Upper lobe of left lung (tissue), 6 donors: ENCODE data around the gene SNED1. TPM values are rescaled to one million over a fixed set of nuclear protein-coding genes. Genes with fewer than 3 reads are reported as not detected.

Experiments used
- ATAC-seq, 2 donors: fragments of 200-7000 bp; cut with Tn5 transposase; one replicate each; pipeline ENCODE4 v1.9.1; 2022; ENCODE audit warnings: mild to moderate bottlenecking in 2 of 2, moderate library complexity in 2 of 2; ENCODE audit not compliant: low FRiP score in 2 of 2
- DNase-seq, 2 donors: peaks; one replicate each; pipeline ENCODE4 v3.0.0-alpha.2; 2019 to 2020
- H3K27ac ChIP-seq, 4 donors: fragments of 200-600 bp; sonication (generic); one replicate each; pipeline ENCODE4 v1.5.1; 2016 to 2019
- H3K27me3 ChIP-seq, 4 donors: fragments of 200-600 bp; sonication (generic); one replicate each; pipeline ENCODE4 v1.5.1; 2017 to 2019
- H3K36me3 ChIP-seq, 4 donors: fragments of 200-600 bp; sonication (generic); one replicate each; pipeline ENCODE4 v1.5.1; 2016 to 2019
- H3K4me1 ChIP-seq, 4 donors: fragments of 200-600 bp; sonication (generic); one replicate each; pipeline ENCODE4 v1.5.1; 2018 to 2019
- H3K4me3 ChIP-seq, 4 donors: fragments of 200-600 bp; sonication (generic); one replicate each; pipeline ENCODE4 v1.5.1; 2017 to 2019; ENCODE audit warnings: mild to moderate bottlenecking in 2 of 4, moderate library complexity in 1 of 4
- H3K9me3 ChIP-seq, 4 donors: fragments of 200-600 bp; sonication (generic); one replicate each; pipeline ENCODE4 v1.5.1; 2018 to 2019
- CTCF ChIP-seq, 6 experiments: fragments of 450-650 bp in 4 of 6; fragments of 200-600 bp in 2 of 6; sonication (generic) in 2 of 6; IDR thresholded peaks; one replicate each; pipeline ENCODE4 v1.5.1; 2016 to 2019; ENCODE audit warnings: antibody characterized with exemption in 6 of 6
- EP300 ChIP-seq, 4 donors: sonication (generic); formaldehyde crosslinking; IDR thresholded peaks; one replicate each; pipeline ENCODE4 v1.5.1; 2017; ENCODE audit warnings: antibody characterized with exemption in 4 of 4, control low read depth in 2 of 4
- POLR2A ChIP-seq, 4 donors: fragments of 450-650 bp; IDR thresholded peaks; one replicate each; pipeline ENCODE4 v1.5.1; 2016 to 2017; ENCODE audit warnings: antibody characterized with exemption in 4 of 4, mild to moderate bottlenecking in 2 of 4
- POLR2AphosphoS5 ChIP-seq, 2 donors: sonication (generic); formaldehyde crosslinking; IDR thresholded peaks; one replicate each; pipeline ENCODE4 v1.5.1; 2017; ENCODE audit warnings: antibody characterized with exemption in 2 of 2
- WGBS, 2 donors: methylation state at CpG; one replicate each; pipeline ENCODE4 v1.1.5; 2017 to 2018; 5-methylcytosine and 5-hydroxymethylcytosine counted together
- total RNA-seq, 6 donors: library from RNA; depleted of rRNA in 4 of 6; stranded (reverse); fragments of >200 nt in 4 of 6; gene quantifications; one replicate each; pipeline versions ENCODE4 v1.1.0 to v1.2.1, GENCODE V29; 2016 to 2021
- donor health status: DM: no; HTN: no; CAD: no; lungs with moderate emphysema.
- donor health status: DM: no; HTN: yes; CAD: no; lungs with severe emphysema.

SNED1 gene
- total RNA-seq, 6 donors from 2014 or later, result 26.0 to 189 (median 38.9) TPM

- Histone ChIP-seq H3K27ac (no peak overlapping the region), H3K27me3 (no peaks in the 10 kb centered on the region), H3K4me1 (no peaks in the 10 kb centered on the region), H3K4me3 (no peak overlapping the region), H3K36me3 (peaks cover 0 to 51% (median 35%) of the 10 kb centered on the region in 4 donors), H3K9me3 (no peaks in the 10 kb centered on the region)
- ATAC-seq, result no peak
- WGBS, 2 donors, result 85 to 88% methylated on average over 13 to 18 of the region's 18 CpGs
- no peak for TF ChIP-seq POLR2AphosphoS5 (IDR thresholded peaks at IDR 0.05)
- no peak for TF ChIP-seq CTCF (IDR thresholded peaks at IDR 0.05)
- TF ChIP-seq POLR2A (IDR thresholded peaks at IDR 0.05), result no peak
- TF ChIP-seq EP300 (IDR thresholded peaks at IDR 0.05), result no peak
- DNase-seq, result peak in 1 of 2 donors; percentile 16
These were observed 52.5 kb downstream of the SNED1 start for GRCh38 chr2:241050624-241051577.

GRCh38 chr2:241051578-241052487, 53.4 kb downstream of the SNED1 start:
- WGBS, 2 donors, result 95 to 96% methylated on average over 12 to 31 of the region's 33 CpGs
- peak; percentile 14 to 67 for DNase-seq
- Histone ChIP-seq H3K9me3 (no peaks in the 10 kb centered on the region), H3K27ac (no peak overlapping the region), H3K27me3 (no peaks in the 10 kb centered on the region), H3K4me1 (no peaks in the 10 kb centered on the region), H3K4me3 (no peak overlapping the region), H3K36me3 (peaks cover 0 to 51% (median 35%) of the 10 kb centered on the region in 4 donors)
- TF ChIP-seq POLR2AphosphoS5 (IDR thresholded peaks at IDR 0.05), result no peak
- TF ChIP-seq EP300 (IDR thresholded peaks at IDR 0.05), result no peak
- no peak for TF ChIP-seq CTCF (IDR thresholded peaks at IDR 0.05)
- TF ChIP-seq POLR2A (IDR thresholded peaks at IDR 0.05), result no peak
- no peak for ATAC-seq

GRCh38 chr2:241052677-241053360, 54.4 kb downstream of the SNED1 start:
- no peak overlapping the region for H3K27ac ChIP-seq
- 89 to 94% methylated on average over 20 to 27 of the region's 31 CpGs for WGBS, 2 donors
- H3K4me3 ChIP-seq, result no peak overlapping the region
- H3K4me1 ChIP-seq, result no peaks in the 10 kb centered on the region
- TF ChIP-seq POLR2A (IDR thresholded peaks at IDR 0.05), result no peak
- no peak for TF ChIP-seq POLR2AphosphoS5 (IDR thresholded peaks at IDR 0.05)
- TF ChIP-seq EP300 (IDR thresholded peaks at IDR 0.05), result no peak
- TF ChIP-seq CTCF (IDR thresholded peaks at IDR 0.05), result no peak
- peaks cover 0 to 51% (median 35%) of the 10 kb centered on the region in 4 donors for H3K36me3 ChIP-seq
- ATAC-seq (peak; percentile 18 to 27), DNase-seq (peak; percentile 20 to 81)
- no peaks in the 10 kb centered on the region for H3K9me3 ChIP-seq
- H3K27me3 ChIP-seq, result no peaks in the 10 kb centered on the region

GRCh38 chr2:241053576-241054251, 55.3 kb downstream of the SNED1 start:
- Histone ChIP-seq H3K36me3 (peaks cover 0 to 48% (median 31%) of the 10 kb centered on the region in 4 donors), H3K4me1 (no peaks in the 10 kb centered on the region), H3K27me3 (no peaks in the 10 kb centered on the region), H3K27ac (no peak overlapping the region), H3K4me3 (no peak overlapping the region), H3K9me3 (no peaks in the 10 kb centered on the region)
- ATAC-seq, result no peak
- DNase-seq, result no peak
- TF ChIP-seq POLR2A (IDR thresholded peaks at IDR 0.05), result no peak
- no peak for TF ChIP-seq POLR2AphosphoS5 (IDR thresholded peaks at IDR 0.05)
- no peak for TF ChIP-seq CTCF (IDR thresholded peaks at IDR 0.05)
- no peak for TF ChIP-seq EP300 (IDR thresholded peaks at IDR 0.05)
- 96 to 99% methylated on average over 7 to 8 of the region's 8 CpGs for WGBS, 2 donors
